Chondrocyte (in vitro differentiated cells): ENCODE measurements around the gene SNIP1. TPM values are rescaled to one million over a fixed set of nuclear protein-coding genes. Genes with fewer than 3 reads are reported as not detected.

Experiments
- DNase-seq: peaks from one replicate; pipeline ENCODE4 v3.0.0; 2021; ENCODE audit warnings: mixed read lengths, low spot score
- H3K27ac Mint-ChIP-seq: one replicate; pipeline ENCODE4 v1.8.0; 2021; ENCODE audit warnings: mild to moderate bottlenecking, moderate library complexity, mixed read lengths; ENCODE audit not compliant: unreplicated experiment
- H3K27me3 Mint-ChIP-seq: 2 replicates; pipeline ENCODE4 v1.8.0; 2021; ENCODE audit warnings: low read depth, mixed read lengths
- H3K36me3 Mint-ChIP-seq: 2 replicates; pipeline ENCODE4 v1.8.0; 2021; ENCODE audit warnings: low read depth, mixed read lengths
- H3K4me1 Mint-ChIP-seq: 2 replicates; pipeline ENCODE4 v1.8.0; 2021; ENCODE audit warnings: low read depth, mild to moderate bottlenecking, mixed read lengths
- H3K4me3 Mint-ChIP-seq: one replicate; pipeline ENCODE4 v1.8.0; 2021; ENCODE audit warnings: mild to moderate bottlenecking, moderate library complexity, mixed read lengths; ENCODE audit not compliant: unreplicated experiment
- H3K9me3 Mint-ChIP-seq: 2 replicates; pipeline ENCODE4 v1.8.0; 2021; ENCODE audit warnings: low read depth, mixed read lengths
- CTCF ChIP-seq: fragments of 200-600 bp; sonication (generic); IDR thresholded peaks from 2 replicates; pipeline ENCODE4 v1.5.0; 2021; ENCODE audit warnings: antibody characterized with exemption, mild to moderate bottlenecking, moderate library complexity
- total RNA-seq: library from RNA; stranded (reverse); gene quantifications from 3 replicates; pipeline ENCODE4 v1.2.1, GENCODE V29; 2021

SNIP1 gene
- total RNA-seq, 1 donor from 2014 or later: 15.6 TPM

- no peak for TF ChIP-seq CTCF
- no peak for DNase-seq
- Mint-ChIP-seq H3K9me3 (no peaks in the 10 kb centered on the region), H3K4me3 (no peak overlapping the region), H3K36me3 (peaks cover 45% of the 10 kb centered on the region), H3K27ac (no peak overlapping the region), H3K27me3 (no peaks in the 10 kb centered on the region), H3K4me1 (peaks cover 14% of the 10 kb centered on the region)
These were observed 21.6 kb upstream of the SNIP1 start for GRCh38 chr1:37575692-37576091.

GRCh38 chr1:37574834-37575480 lies 20.9 kb upstream of the SNIP1 start:
- peaks cover 43% of the 10 kb centered on the region for H3K36me3 Mint-ChIP-seq
- no peak for DNase-seq
- H3K4me1 Mint-ChIP-seq: peaks cover 14% of the 10 kb centered on the region
- H3K27ac Mint-ChIP-seq: no peak overlapping the region
- no peak for TF ChIP-seq CTCF
- H3K27me3 Mint-ChIP-seq: no peaks in the 10 kb centered on the region
- no peaks in the 10 kb centered on the region for H3K9me3 Mint-ChIP-seq
- H3K4me3 Mint-ChIP-seq: no peak overlapping the region

GRCh38 chr1:37570528-37571334 lies 16.6 kb upstream of the SNIP1 start:
- Mint-ChIP-seq H3K4me1 (no peaks in the 10 kb centered on the region), H3K27ac (no peak overlapping the region), H3K27me3 (no peaks in the 10 kb centered on the region), H3K36me3 (peaks cover 61% of the 10 kb centered on the region), H3K9me3 (no peaks in the 10 kb centered on the region), H3K4me3 (no peak overlapping the region)
- DNase-seq: no peak
- no peak for TF ChIP-seq CTCF

- DNase-seq: no peak
- Mint-ChIP-seq H3K36me3 (peaks cover 43% of the 10 kb centered on the region), H3K4me1 (peaks cover 8% of the 10 kb centered on the region), H3K9me3 (no peaks in the 10 kb centered on the region), H3K4me3 (no peak overlapping the region), H3K27me3 (no peaks in the 10 kb centered on the region), H3K27ac (no peak overlapping the region)
- no peak for TF ChIP-seq CTCF
These were observed 12.9 kb upstream of the SNIP1 start for GRCh38 chr1:37567023-37567422.

- Mint-ChIP-seq H3K36me3 (peaks cover 39% of the 10 kb centered on the region), H3K27ac (no peak overlapping the region), H3K9me3 (no peaks in the 10 kb centered on the region), H3K4me1 (peaks cover 8% of the 10 kb centered on the region), H3K4me3 (no peak overlapping the region), H3K27me3 (no peaks in the 10 kb centered on the region)
- no peak for DNase-seq
- TF ChIP-seq CTCF: no peak
These were observed 10.8 kb upstream of the SNIP1 start for GRCh38 chr1:37564892-37565291.
